LHCN-M2 (cell line): ENCODE results near the gene OR52N4. TPM values are rescaled to one million over a fixed set of nuclear protein-coding genes. Genes with fewer than 3 reads are reported as not detected.

Experiments used
- total RNA-seq: library from RNA; depleted of rRNA; stranded (reverse); fragments of >200 nt; gene quantifications from 2 replicates; pipeline ENCODE4 v1.2.3, GENCODE V29; 2014; rRNA removed

The OR52N4 gene
- total RNA-seq, 1 experiment from 2014 or later = not detected

Other genes starting within 250 kb of the OR52N4 start
- gene UBQLN3, start 244.3 kb upstream of the OR52N4 start, total RNA-seq = not detected in 2 replicates
- gene UBQLNL, start 237.5 kb upstream of the OR52N4 start, total RNA-seq = 0.06 TPM in 1 of 2 replicates, not detected in the other
- gene OR52H1, start 205.7 kb upstream of the OR52N4 start, total RNA-seq = not detected in 2 replicates
- not detected in 2 replicates for gene OR52B6, start 173.4 kb upstream of the OR52N4 start, total RNA-seq
- 1.7 and 2.9 TPM in 2 replicates for gene TRIM6, start 157.6 kb upstream of the OR52N4 start, total RNA-seq
- gene TRIM34, start 129.2 kb upstream of the OR52N4 start, total RNA-seq = 5.8 and 8.0 TPM in 2 replicates
- 31.5 and 36.0 TPM in 2 replicates for gene TRIM5, start 69.2 kb upstream of the OR52N4 start, total RNA-seq
- gene TRIM22, start 64.5 kb upstream of the OR52N4 start, total RNA-seq = 71.6 and 90.5 TPM in 2 replicates
- not detected in 2 replicates for gene OR56B1, start 17.8 kb upstream of the OR52N4 start, total RNA-seq
- not detected in 2 replicates for gene OR52N5, start 29.1 kb downstream of the OR52N4 start, total RNA-seq
- not detected in 2 replicates for gene OR52N1, start 37.0 kb downstream of the OR52N4 start, total RNA-seq
- gene OR52N2, start 54.7 kb downstream of the OR52N4 start, total RNA-seq = not detected in 2 replicates
- gene OR52E6, start 87.7 kb downstream of the OR52N4 start, total RNA-seq = not detected in 2 replicates
- gene OR52E8, start 103.4 kb downstream of the OR52N4 start, total RNA-seq = not detected in 2 replicates
- not detected in 2 replicates for gene OR52E4, start 126.4 kb downstream of the OR52N4 start, total RNA-seq
- not detected in 2 replicates for gene OR52E5, start 139.0 kb downstream of the OR52N4 start, total RNA-seq
- not detected in 2 replicates for gene OR56A3, start 188.0 kb downstream of the OR52N4 start, total RNA-seq
- not detected in 2 replicates for gene OR56A5, start 214.3 kb downstream of the OR52N4 start, total RNA-seq
- gene OR52L1, start 232.7 kb downstream of the OR52N4 start, total RNA-seq = not detected in 2 replicates